Neuronal stem cell (in vitro differentiated cells): ENCODE data around the gene PROSER3. TPM values are rescaled to one million over a fixed set of nuclear protein-coding genes. Genes with fewer than 3 reads are reported as not detected.

Experiments
- DNase-seq: peaks from one replicate; pipeline ENCODE4 v3.0.0-alpha.2; 2013; ENCODE audit warnings: low spot score
- H2AFZ ChIP-seq: one replicate; pipeline ENCODE4 v1.6.1; 2013; ENCODE audit warnings: mild to moderate bottlenecking, low read length, inconsistent platforms
- H2AK5ac ChIP-seq: 2 replicates; pipeline ENCODE4 v1.6.1; 2013; ENCODE audit warnings: low read depth, mild to moderate bottlenecking, inconsistent platforms, low read length, moderate library complexity, mixed read lengths
- H2BK120ac ChIP-seq: 2 replicates; pipeline ENCODE4 v1.6.1; 2013; ENCODE audit warnings: low read depth, mild to moderate bottlenecking, inconsistent platforms, low read length, moderate library complexity, mixed read lengths
- H2BK12ac ChIP-seq: one replicate; pipeline ENCODE4 v1.6.1; 2013; ENCODE audit warnings: low read length, inconsistent platforms
- H2BK15ac ChIP-seq: 2 replicates; pipeline ENCODE4 v1.6.1; 2013; ENCODE audit warnings: mild to moderate bottlenecking, low read length, inconsistent platforms, mixed read lengths
- H2BK5ac ChIP-seq: one replicate; pipeline ENCODE4 v1.6.1; 2013; ENCODE audit warnings: inconsistent platforms, mild to moderate bottlenecking, low read length, moderate library complexity
- H3K14ac ChIP-seq: one replicate; pipeline ENCODE4 v1.6.1; 2013; ENCODE audit warnings: low read length, inconsistent platforms
- H3K18ac ChIP-seq: 2 replicates; pipeline ENCODE4 v1.6.1; 2013; ENCODE audit warnings: low read length, inconsistent platforms
- H3K23ac ChIP-seq: 2 replicates; pipeline ENCODE4 v1.6.1; 2013; ENCODE audit warnings: low read depth, mild to moderate bottlenecking, mixed read lengths, low read length, inconsistent platforms; ENCODE audit not compliant: poor library complexity
- H3K27ac ChIP-seq: replicated peaks from 3 replicates; pipeline ENCODE4 v1.5.1; 2013; ENCODE audit warnings: low read length, inconsistent platforms
- H3K27me3 ChIP-seq, 3 experiments: 2 replicates each; pipeline ENCODE4 v1.6.1; 2013; ENCODE audit warnings: low read length in 3 of 3, mild to moderate bottlenecking in 2 of 3, inconsistent platforms in 1 of 3, low read depth in 1 of 3, mixed read lengths in 1 of 3, moderate library complexity in 1 of 3; ENCODE audit not compliant: control insufficient read depth in 3 of 3, insufficient read depth in 3 of 3
- H3K36me3 ChIP-seq, 2 donors: replicated peaks in 1 of 2; 2 replicates each; pipeline ENCODE4 v1.6.1; 2013; ENCODE audit warnings: low read length in 2 of 2; ENCODE audit not compliant: control insufficient read depth in 2 of 2, insufficient read depth in 2 of 2
- H3K4ac ChIP-seq: 2 replicates; pipeline ENCODE4 v1.6.1; 2013; ENCODE audit warnings: inconsistent platforms, mild to moderate bottlenecking, low read length, moderate library complexity
- H3K4me1 ChIP-seq, 2 donors: 1 replicate in 1 of 2; 2 replicates in 1 of 2; pipeline ENCODE4 v1.6.1; 2013; ENCODE audit warnings: low read length in 2 of 2, low read depth in 1 of 2; ENCODE audit not compliant: control insufficient read depth in 2 of 2, insufficient read depth in 1 of 2
- H3K4me2 ChIP-seq: one replicate; pipeline ENCODE4 v1.6.1; 2013; ENCODE audit warnings: mild to moderate bottlenecking, low read length, inconsistent platforms; ENCODE audit not compliant: insufficient read depth, poor library complexity, severe bottlenecking
- H3K4me3 ChIP-seq, 2 donors: 2 replicates each; pipeline ENCODE4 v1.5.1; 2013; ENCODE audit warnings: low read length in 2 of 2, mild to moderate bottlenecking in 2 of 2, inconsistent platforms in 1 of 2, moderate library complexity in 1 of 2
- H3K79me1 ChIP-seq: one replicate; pipeline ENCODE4 v1.6.1; 2013; ENCODE audit warnings: low read depth, mild to moderate bottlenecking, inconsistent platforms, low read length, moderate library complexity
- H3K9ac ChIP-seq: one replicate; pipeline ENCODE4 v1.6.1; 2013; ENCODE audit warnings: mild to moderate bottlenecking, low read depth, low read length, inconsistent platforms; ENCODE audit not compliant: poor library complexity
- H3K9me3 ChIP-seq, 2 donors: replicated peaks in 1 of 2; 2 replicates each; pipeline versions ENCODE3 to v1.6.1; 2013; ENCODE audit warnings: low read length in 2 of 2, mild to moderate bottlenecking in 2 of 2, inconsistent platforms in 1 of 2, low read depth in 1 of 2, mixed read lengths in 1 of 2, moderate library complexity in 1 of 2; ENCODE audit not compliant: control insufficient read depth in 2 of 2, insufficient read depth in 1 of 2
- H4K8ac ChIP-seq: one replicate; pipeline ENCODE4 v1.6.1; 2013; ENCODE audit warnings: low read depth, mild to moderate bottlenecking, inconsistent platforms, low read length, moderate library complexity
- H4K91ac ChIP-seq: one replicate; pipeline ENCODE4 v1.6.1; 2013; ENCODE audit warnings: low read length, low read depth, mild to moderate bottlenecking, inconsistent platforms; ENCODE audit not compliant: poor library complexity
- WGBS, 2 donors: extraction: QIAGEN DNeasy Blood & Tissue Kit; methylation state at CpG; one replicate each; pipeline ENCODE4 v1.1.7; 2013; ENCODE audit warnings: missing lambda C conversion rate in 2 of 2, mixed read lengths in 1 of 2; ENCODE audit not compliant: insufficient read length in 2 of 2, insufficient replicate concordance in 1 of 2; ENCODE audit errors: extremely low coverage in 2 of 2; 5-methylcytosine and 5-hydroxymethylcytosine counted together
- polyA plus RNA-seq, 2 experiments: library from polyadenylated mRNA; stranded (reverse); fragments of 200-250 nt; gene quantifications; one replicate each; pipeline ENCODE4 v1.2.3, GENCODE V29; 2013

Gene PROSER3
- 36.6 TPM for polyA plus RNA-seq (2013, experiment 1 of 2)
- 35.2 TPM for polyA plus RNA-seq (2013, experiment 2 of 2)

DNA sequence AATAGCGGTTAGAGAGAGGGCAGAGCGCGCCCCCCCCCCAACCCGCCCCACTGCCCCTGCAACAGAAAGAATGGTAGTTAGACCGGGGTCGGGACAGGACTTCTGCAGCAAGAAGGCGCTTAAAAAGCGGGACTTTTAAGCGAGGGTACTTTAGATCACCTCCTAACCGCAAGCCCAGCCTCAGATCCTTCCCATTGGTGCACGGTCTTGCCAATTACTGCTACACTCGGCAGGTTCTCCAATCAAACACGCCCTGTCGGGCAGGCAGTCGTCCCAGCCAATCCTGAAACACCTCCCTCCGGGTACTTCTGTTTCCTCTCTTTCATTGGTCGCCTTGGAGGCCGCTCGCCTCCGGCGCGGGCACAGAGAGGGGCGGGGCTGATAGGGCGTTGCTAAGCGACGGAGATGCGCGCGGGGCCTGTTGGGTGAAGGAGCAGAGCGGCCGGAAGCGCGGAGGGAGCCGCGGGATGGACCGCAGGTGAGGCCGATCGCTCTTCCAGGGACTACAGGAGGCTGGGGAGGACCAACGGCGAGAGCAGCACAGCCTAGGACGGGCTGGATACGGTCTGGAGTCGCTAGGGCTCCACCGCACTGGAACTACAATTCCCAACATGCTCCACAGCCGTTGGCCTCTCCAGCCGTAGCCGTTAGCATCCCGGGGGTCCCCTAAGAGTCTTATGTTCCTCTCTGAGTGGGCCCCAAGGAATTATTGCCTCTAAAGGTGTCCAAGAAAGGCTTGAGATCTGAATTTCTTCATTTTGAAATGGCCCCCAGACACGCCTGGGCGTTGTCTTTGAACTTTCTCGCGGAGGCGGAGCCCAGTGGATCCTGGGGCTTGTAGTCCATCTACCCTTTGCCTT lies at the start of gene PROSER3:
Gene PROSER3 (plus strand): TSS at position 428 of the 860 bp plus-strand sequence. CDS start 40 bp downstream, at position 468.
- Histone ChIP-seq H3K14ac (peak within 1 kb of the TSS; percentile 56), H3K18ac (peak within 1 kb of the TSS; percentile 98), H4K91ac (no peak within 1 kb of the TSS), H3K36me3 (peaks cover 26 to 51% of the 10 kb centered on the region in 2 donors), H3K23ac (peak within 1 kb of the TSS; percentile 90), H2AFZ (peak within 1 kb of the TSS; percentile 93), H3K9me3 (no peaks in the 10 kb centered on the region), H3K27me3 (peaks cover 0 to 13% (median 3%) of the 10 kb centered on the region in 3 experiments), H3K4me3 (peak within 1 kb of the TSS; percentile 93 to 99), H3K4me1 (peaks cover 12 to 24% of the 10 kb centered on the region in 2 donors), H3K79me1 (peaks cover 17% of the 10 kb centered on the region), H3K9ac (peak within 1 kb of the TSS; percentile 95), H3K4me2 (peak within 1 kb of the TSS; percentile 83), H2BK15ac (peak within 1 kb of the TSS; percentile 97), H3K4ac (peak within 1 kb of the TSS; percentile 53), H2AK5ac (peak within 1 kb of the TSS; percentile 99), H4K8ac (peak within 1 kb of the TSS; percentile 82), H2BK120ac (peak within 1 kb of the TSS; percentile 72), H3K27ac (peak within 1 kb of the TSS; percentile 91), H2BK12ac (peak within 1 kb of the TSS; percentile 58), H2BK5ac (peak within 1 kb of the TSS; percentile 87)
- peak; percentile 98 for DNase-seq
- WGBS, 2 donors = no CpG with 5 or more reads among the region's 53 CpGs

- Histone ChIP-seq H3K4me3 (no peak overlapping the region), H2BK12ac (no peak overlapping the region), H4K8ac (no peak overlapping the region), H3K79me1 (no peaks in the 10 kb centered on the region), H3K27ac (no peak overlapping the region), H3K9me3 (no peaks in the 10 kb centered on the region), H3K14ac (no peak overlapping the region), H3K4ac (no peak overlapping the region), H3K36me3 (no peaks in the 10 kb centered on the region), H3K4me2 (no peak overlapping the region), H3K27me3 (peaks cover 0 to 3% (median 0%) of the 10 kb centered on the region in 3 experiments), H2BK15ac (no peak overlapping the region), H2BK120ac (no peak overlapping the region), H2AFZ (no peak overlapping the region), H2AK5ac (no peak overlapping the region), H4K91ac (no peak overlapping the region), H3K23ac (no peak overlapping the region), H3K4me1 (peaks cover 2% of the 10 kb centered on the region in 2 donors), H3K18ac (no peak overlapping the region), H2BK5ac (no peak overlapping the region), H3K9ac (no peak overlapping the region)
- no peak for DNase-seq
- no CpG with 5 or more reads among the region's 1 CpG for WGBS, 2 donors
Measured at GRCh38 chr19:35708391-35708790, 49.6 kb upstream of the PROSER3 start.

- H4K8ac ChIP-seq = no peak overlapping the region
- no CpG with 5 or more reads among the region's 13 CpGs for WGBS, 2 donors
- no peak overlapping the region for H2BK120ac ChIP-seq
- no peaks in the 10 kb centered on the region for H3K9me3 ChIP-seq
- H2AFZ ChIP-seq = no peak overlapping the region
- no peaks in the 10 kb centered on the region for H3K36me3 ChIP-seq
- H2BK5ac ChIP-seq = no peak overlapping the region
- H4K91ac ChIP-seq = no peak overlapping the region
- H3K18ac ChIP-seq = no peak overlapping the region
- peak overlapping the region in 1 of 2 donors; percentile 9 for H3K4me3 ChIP-seq
- H3K4ac ChIP-seq = no peak overlapping the region
- DNase-seq = no peak
- no peak overlapping the region for H2BK12ac ChIP-seq
- no peak overlapping the region for H3K14ac ChIP-seq
- peaks cover 0 to 5% (median 0%) of the 10 kb centered on the region in 3 experiments for H3K27me3 ChIP-seq
- H3K4me2 ChIP-seq = no peak overlapping the region
- H2BK15ac ChIP-seq = no peak overlapping the region
- H3K27ac ChIP-seq = no peak overlapping the region
- H3K23ac ChIP-seq = no peak overlapping the region
- H2AK5ac ChIP-seq = no peak overlapping the region
- peaks cover 6% of the 10 kb centered on the region for H3K79me1 ChIP-seq
- peaks cover 10% of the 10 kb centered on the region in 2 donors for H3K4me1 ChIP-seq
- H3K9ac ChIP-seq = no peak overlapping the region
Measured at GRCh38 chr19:35710784-35711723, 46.9 kb upstream of the PROSER3 start.
